ENCODE results near the gene MINAR1.

GRCh38 chr15:79455361-79455760, 23.2 kb downstream of the MINAR1 start:
- no peak for TF ChIP-seq CTCF (conservative IDR thresholded peaks at IDR 0.05; ENCODE audit: low read length)
- TF ChIP-seq EZH2phosphoT487 (IDR thresholded peaks at IDR 0.05; ENCODE audit: borderline replicate concordance, low read depth, low read length) = no peak

All from OCI-LY7 (cell line).